Measurements from ENCODE around the gene C1orf198.
A peak's percentile ranks its signal among the peaks of the same experiment; 100 is the strongest.

DNA sequence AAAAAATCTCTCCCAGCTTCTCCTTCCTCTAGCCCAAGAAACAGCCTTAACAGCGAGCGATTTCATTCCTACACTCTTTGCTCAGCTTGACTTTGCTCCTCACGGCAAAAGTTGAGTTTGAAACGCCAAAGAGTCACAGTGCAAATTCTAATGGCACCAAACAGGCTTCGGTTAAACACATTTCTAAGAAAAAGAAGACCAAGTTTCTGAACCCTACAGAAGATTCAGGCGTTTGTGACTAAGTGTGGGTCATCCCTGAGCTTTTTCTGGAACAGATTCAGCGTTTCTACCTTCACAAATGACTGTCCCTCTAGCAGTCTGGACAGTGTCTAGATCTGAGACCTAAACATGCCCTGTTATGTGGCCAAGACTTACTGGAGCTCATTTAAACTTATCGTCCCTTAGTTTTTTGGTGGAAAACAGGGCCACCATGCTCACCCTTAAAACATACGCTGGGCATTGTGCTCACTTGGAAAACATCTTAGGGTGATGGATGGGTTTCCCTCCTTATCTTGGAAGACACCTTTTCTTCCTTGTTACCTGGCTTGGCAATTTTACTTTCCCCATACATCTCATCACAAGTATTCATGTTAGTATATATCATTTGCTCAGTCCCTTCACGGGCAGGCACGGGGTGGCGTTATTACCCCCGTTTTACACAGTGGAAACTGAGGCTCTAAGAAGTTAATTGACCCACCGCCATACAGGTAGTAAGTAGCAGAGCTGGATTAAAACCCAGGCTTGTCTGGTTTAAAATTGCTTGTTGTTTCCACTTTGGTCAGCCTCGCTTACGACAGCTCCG lies 1.0 kb downstream of the C1orf198 start:
- peak in 1 of 3 experiments; percentile 17 for TF ChIP-seq CTCF (optimal IDR thresholded peaks at IDR 0.05 in 1 of 3, IDR thresholded peaks at IDR 0.05 in 1 of 3, conservative IDR thresholded peaks at IDR 0.05 in 1 of 3; ENCODE audit: extremely low read depth in 1 of 3, insufficient read depth in 2 of 3, low read length in 3 of 3)
- no peak for TF ChIP-seq EZH2 (IDR thresholded peaks at IDR 0.05; ENCODE audit: low read length)

Measured in keratinocyte (primary cell).